Thyroid gland (tissue), 4 donors: ENCODE data around the gene PTPRR. TPM values are rescaled to one million over a fixed set of nuclear protein-coding genes. Genes with fewer than 3 reads are reported as not detected.
"Not testable (repeated sequence)": the region's sequence is repeated elsewhere in the genome, so short reads cannot be mapped to it uniquely, and the experiment has no call there.

Experiments
- DNase-seq, 2 donors: peaks; one replicate each; pipeline ENCODE4 v3.0.0-alpha.2; 2019
- H3K27ac ChIP-seq, 3 donors: fragments of 200-600 bp; sonication (generic); 1 replicate in 2 of 3; 2 replicates in 1 of 3; pipeline ENCODE4 v1.5.1; 2016 to 2019; ENCODE audit warnings: mild to moderate bottlenecking in 1 of 3, moderate library complexity in 1 of 3
- H3K27me3 ChIP-seq: fragments of 200-600 bp; sonication (generic); one replicate; pipeline ENCODE4 v1.5.1; 2019
- H3K36me3 ChIP-seq, 2 donors: fragments of 200-600 bp; sonication (generic); one replicate each; pipeline ENCODE4 v1.5.1; 2016 to 2019
- H3K4me1 ChIP-seq, 2 donors: fragments of 200-600 bp; sonication (generic); one replicate each; pipeline ENCODE4 v1.5.1; 2017 to 2019
- H3K4me3 ChIP-seq, 3 donors: fragments of 200-600 bp; sonication (generic); replicated peaks in 1 of 3; 1 replicate in 2 of 3; 2 replicates in 1 of 3; pipeline ENCODE4 v1.5.1; 2016; ENCODE audit warnings: mild to moderate bottlenecking in 1 of 3
- H3K9me3 ChIP-seq: fragments of 200-600 bp; sonication (generic); one replicate; pipeline ENCODE4 v1.5.1; 2017
- CTCF ChIP-seq, 6 experiments: fragments of 200-600 bp in 3 of 6; fragments of 450-650 bp in 3 of 6; sonication (generic) in 3 of 6; IDR thresholded peaks; one replicate each; pipeline ENCODE4 v1.5.1; 2016 to 2019; ENCODE audit warnings: antibody characterized with exemption in 6 of 6, mild to moderate bottlenecking in 2 of 6, inconsistent platforms in 1 of 6, moderate library complexity in 1 of 6
- POLR2A ChIP-seq, 2 donors: fragments of 450-650 bp; IDR thresholded peaks; one replicate each; pipeline ENCODE4 v1.6.1; 2017; ENCODE audit warnings: antibody characterized with exemption in 2 of 2, mild to moderate bottlenecking in 2 of 2, moderate library complexity in 1 of 2
- WGBS, 2 donors: methylation state at CpG; one replicate each; pipeline ENCODE4 v1.1.5; 2017; 5-methylcytosine and 5-hydroxymethylcytosine counted together
- intact Hi-C: fragments of 100-400 bp; cut with DNase I; formaldehyde crosslinking; loops from one replicate; pipeline ENCODE4 v1.15.1; 2023
- total RNA-seq, 4 donors: library from RNA; depleted of rRNA; stranded (reverse); fragments of >200 nt; gene quantifications; one replicate each; pipeline ENCODE4 v1.2.3, GENCODE V29; 2016

PTPRR gene
- total RNA-seq, 4 donors from 2014 or later = 0.39 to 0.94 (median 0.67) TPM; not detected in 1

DNA sequence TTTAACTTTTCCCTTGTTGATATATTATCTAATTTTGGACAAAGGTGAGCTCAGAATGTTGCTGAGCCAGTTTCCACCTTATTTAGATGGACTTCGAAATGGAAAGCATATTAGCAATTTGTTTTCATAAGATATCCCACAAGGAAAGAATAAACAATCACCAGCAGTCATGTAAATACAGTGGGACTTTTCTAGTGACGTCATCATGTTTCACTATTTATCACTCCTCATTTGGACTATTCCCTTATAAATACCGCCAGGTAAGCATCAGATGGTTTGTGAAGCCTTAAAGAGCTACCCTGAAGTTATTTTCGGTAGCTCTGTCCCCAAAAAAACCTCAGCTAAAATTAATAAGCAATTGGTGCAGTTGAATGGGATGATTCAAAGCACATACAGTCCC lies 110.7 kb downstream of the PTPRR start:
- Histone ChIP-seq H3K9me3 (no peaks in the 10 kb centered on the region), H3K4me1 (no peaks in the 10 kb centered on the region), H3K36me3 (no peaks in the 10 kb centered on the region), H3K27me3 (no peaks in the 10 kb centered on the region), H3K4me3 (no peak overlapping the region), H3K27ac (no peak overlapping the region)
- 75 to 81% methylated on average over 4 of the region's 4 CpGs for WGBS, 2 donors
- no peak for DNase-seq
- TF ChIP-seq CTCF (IDR thresholded peaks at IDR 0.05) (no peak), POLR2A (IDR thresholded peaks at IDR 0.05) (no peak)
- intact Hi-C loops = no loop called here

GRCh38 chr12:70807993-70808392 lies 112.5 kb downstream of the PTPRR start:
- WGBS, 2 donors = 46 to 47% methylated on average over 2 of the region's 2 CpGs
- not testable (repeated sequence) for DNase-seq

GRCh38 chr12:70806827-70807226 lies 113.7 kb downstream of the PTPRR start:
- 74 to 81% methylated on average over 1 of the region's 1 CpG for WGBS, 2 donors

More at GRCh38 chr12:70807993-70808392, 112.5 kb downstream of the PTPRR start:
- H3K27me3 ChIP-seq, H3K4me3 ChIP-seq, H3K27ac ChIP-seq, intact Hi-C loops, H3K9me3 ChIP-seq, H3K4me1 ChIP-seq, H3K36me3 ChIP-seq: not testable (repeated sequence)

DNA sequence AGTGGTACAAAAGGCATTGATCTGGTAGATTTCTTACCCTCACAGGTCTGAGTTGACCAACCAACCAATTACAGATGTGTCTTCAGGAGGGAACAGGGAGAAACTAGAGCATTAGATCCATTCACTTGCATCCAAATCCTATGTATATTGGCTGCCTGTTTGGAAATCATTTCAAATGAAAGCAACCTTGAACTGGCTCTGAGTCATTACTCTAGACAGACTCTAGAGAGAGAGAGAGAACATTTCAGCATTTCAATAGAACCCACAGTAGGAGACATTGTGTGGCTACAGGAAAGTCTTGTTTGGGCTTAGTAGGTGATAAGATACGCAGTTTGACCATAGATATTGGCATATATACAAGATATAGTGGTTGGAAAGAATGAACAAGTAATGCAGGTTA lies 114.5 kb downstream of the PTPRR start:
- Histone ChIP-seq H3K27me3 (no peaks in the 10 kb centered on the region), H3K4me3 (no peak overlapping the region), H3K9me3 (no peaks in the 10 kb centered on the region), H3K27ac (no peak overlapping the region), H3K36me3 (no peaks in the 10 kb centered on the region), H3K4me1 (no peaks in the 10 kb centered on the region)
- 81 to 85% methylated on average over 1 of the region's 1 CpG for whole genome bisulfite sequencing, 2 donors
- TF ChIP-seq POLR2A (IDR thresholded peaks at IDR 0.05) = no peak
- no peak for TF ChIP-seq CTCF (IDR thresholded peaks at IDR 0.05)
- DNase-seq = no peak
- intact Hi-C loops = no loop called here

More at GRCh38 chr12:70806827-70807226, 113.7 kb downstream of the PTPRR start:
- Histone ChIP-seq H3K4me3 (no peak overlapping the region), H3K4me1 (no peaks in the 10 kb centered on the region), H3K9me3 (no peaks in the 10 kb centered on the region), H3K36me3 (no peaks in the 10 kb centered on the region), H3K27ac (no peak overlapping the region), H3K27me3 (no peaks in the 10 kb centered on the region)
- TF ChIP-seq POLR2A (IDR thresholded peaks at IDR 0.05) = no peak
- no peak for TF ChIP-seq CTCF (IDR thresholded peaks at IDR 0.05)
- intact Hi-C loops = no loop called here
- DNase-seq = no peak

GRCh38 chr12:70798016-70798783 lies 122.3 kb downstream of the PTPRR start:
- Histone ChIP-seq H3K9me3 (no peaks in the 10 kb centered on the region), H3K4me3 (no peak overlapping the region), H3K27me3 (no peaks in the 10 kb centered on the region), H3K27ac (no peak overlapping the region), H3K36me3 (no peaks in the 10 kb centered on the region), H3K4me1 (no peaks in the 10 kb centered on the region)
- TF ChIP-seq CTCF (IDR thresholded peaks at IDR 0.05) (no peak), POLR2A (IDR thresholded peaks at IDR 0.05) (no peak)
- WGBS, 2 donors = 75 to 80% methylated on average over 2 of the region's 2 CpGs
- intact Hi-C loops = no loop called here
- no peak for DNase-seq
